Ecto neural progenitor cell (in vitro differentiated cells): Measurements from ENCODE around the gene VKORC1L1.
A peak's percentile ranks its signal among the peaks of the same experiment; 100 is the strongest.
"Not testable (repeated sequence)": the region's sequence is repeated elsewhere in the genome, so short reads cannot be mapped to it uniquely, and the experiment has no call there.

Source experiments
- DNase-seq: peaks from one replicate; pipeline ENCODE4 v3.0.0-alpha.2; 2018; ENCODE audit warnings: low spot score

Gene VKORC1L1

DNA sequence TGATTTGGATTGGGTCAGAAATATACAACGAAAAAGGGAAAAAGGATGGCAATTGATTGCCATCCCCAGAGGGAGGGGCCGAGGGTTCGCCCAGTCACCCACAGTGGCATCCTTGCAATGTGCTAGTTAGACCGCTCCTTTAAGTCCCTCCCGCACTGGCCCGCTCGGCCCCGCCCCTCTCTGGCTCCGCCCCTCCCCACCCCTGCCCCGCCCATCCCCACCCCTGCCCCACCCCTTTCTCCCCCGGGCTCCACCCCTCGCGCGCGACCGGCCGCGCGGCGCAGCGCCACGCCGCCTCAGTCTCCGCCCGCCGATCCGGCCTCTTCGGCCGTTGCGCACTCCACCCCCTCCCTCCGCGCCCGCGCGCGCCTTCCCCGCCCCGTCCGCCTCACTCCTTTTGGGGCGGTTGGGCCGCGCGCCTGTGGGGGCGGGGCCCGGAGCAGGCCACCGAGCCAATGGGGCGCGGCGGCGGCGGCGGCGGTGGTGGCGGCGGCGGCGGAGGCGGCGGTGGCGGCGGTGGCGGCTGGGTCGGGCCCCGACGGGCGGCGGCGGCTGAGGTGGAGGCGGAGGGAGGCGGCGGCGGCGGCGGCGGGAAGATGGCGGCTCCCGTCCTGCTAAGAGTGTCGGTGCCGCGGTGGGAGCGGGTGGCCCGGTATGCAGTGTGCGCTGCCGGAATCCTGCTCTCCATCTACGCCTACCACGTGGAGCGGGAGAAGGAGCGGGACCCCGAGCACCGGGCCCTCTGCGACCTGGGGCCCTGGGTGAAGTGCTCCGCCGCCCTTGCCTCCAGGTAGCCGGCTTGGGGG, at the start of gene VKORC1L1:
VKORC1L1 (plus strand) TSS at position 299 of the 806 bp plus-strand sequence; CDS start at position 597, 298 bp downstream.
- peak; percentile 97 for DNase-seq

DNA sequence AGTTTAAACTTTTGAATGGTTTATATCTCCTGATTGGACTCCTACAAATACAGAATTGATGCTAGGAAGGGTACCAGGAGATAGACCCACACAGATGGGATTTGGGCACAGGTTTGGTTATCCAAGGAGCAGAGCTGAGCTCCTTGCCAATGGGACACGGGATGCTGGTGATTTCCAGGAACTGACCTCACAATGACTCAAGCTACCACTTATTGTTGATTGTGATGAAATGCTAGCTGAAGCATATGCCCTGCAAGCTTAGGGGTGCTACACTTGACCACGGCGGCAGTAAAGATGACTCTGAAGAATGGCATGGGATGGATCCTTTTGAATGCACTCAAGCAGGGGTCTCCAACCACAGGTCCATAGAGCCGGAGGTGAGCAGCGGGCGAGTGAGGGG, 45.5 kb upstream of the VKORC1L1 start:
- no peak for DNase-seq

DNA sequence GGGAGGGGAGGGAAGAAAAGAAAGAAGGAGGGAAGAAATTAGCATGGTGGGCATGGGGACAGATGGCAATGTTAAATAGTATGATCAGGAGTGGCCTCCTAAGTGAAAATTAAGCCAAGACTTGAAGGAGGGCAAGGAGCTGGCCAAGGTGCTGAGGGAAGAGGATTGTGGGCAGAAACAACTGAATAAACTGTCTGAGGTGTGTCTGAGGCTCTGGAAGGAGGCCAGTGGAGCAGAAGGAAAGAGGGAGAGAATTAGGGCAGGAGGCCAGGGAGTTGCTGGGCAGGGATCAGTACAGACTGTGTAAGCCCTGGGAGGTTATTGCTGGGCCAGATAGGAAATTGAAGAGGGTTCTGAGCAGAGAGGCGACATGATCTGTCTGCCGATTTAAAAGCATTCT, 40.6 kb upstream of the VKORC1L1 start:
- no peak for DNase-seq

DNA sequence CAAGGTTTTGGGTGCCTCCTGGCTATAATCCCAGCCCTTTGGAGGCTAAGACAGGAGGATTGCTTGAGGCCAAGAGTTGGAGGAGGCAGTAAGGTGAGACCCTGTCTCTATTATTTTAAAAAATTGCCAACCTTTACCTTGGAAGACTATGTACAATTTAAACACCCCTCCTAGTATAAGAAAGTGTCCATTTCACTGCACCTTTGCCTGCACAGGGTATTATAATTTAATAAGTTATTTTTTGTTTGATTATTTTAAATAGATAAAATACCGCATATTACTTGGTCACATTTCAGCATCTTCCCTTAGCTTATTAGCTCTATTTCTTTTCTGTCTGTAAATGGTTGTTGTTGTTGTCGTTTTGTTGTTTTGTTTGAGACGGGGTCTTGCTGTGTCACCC, 36.2 kb upstream of the VKORC1L1 start:
- not testable (repeated sequence) for DNase-seq

DNA sequence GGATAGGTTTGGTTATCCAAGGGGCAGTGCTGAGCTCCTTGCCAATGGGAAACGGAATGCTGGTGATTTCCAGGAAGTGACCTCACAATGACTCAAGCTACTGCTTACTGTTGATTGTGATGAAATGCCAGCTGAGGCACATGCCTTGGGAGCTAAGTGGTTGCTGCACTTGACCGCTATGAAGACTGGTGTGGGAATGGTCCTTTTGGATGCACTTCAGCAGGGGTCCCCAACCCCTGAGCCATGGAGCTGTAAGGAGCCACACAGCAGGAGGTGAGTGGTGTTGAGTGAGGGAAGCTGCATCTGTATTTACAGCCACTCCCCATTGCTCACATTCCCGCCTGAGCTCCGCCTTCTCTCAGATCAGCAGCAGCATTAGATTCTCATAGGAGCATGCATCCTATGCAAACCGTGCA, 35.3 kb upstream of the VKORC1L1 start:
- DNase-seq: not testable (repeated sequence)

DNA sequence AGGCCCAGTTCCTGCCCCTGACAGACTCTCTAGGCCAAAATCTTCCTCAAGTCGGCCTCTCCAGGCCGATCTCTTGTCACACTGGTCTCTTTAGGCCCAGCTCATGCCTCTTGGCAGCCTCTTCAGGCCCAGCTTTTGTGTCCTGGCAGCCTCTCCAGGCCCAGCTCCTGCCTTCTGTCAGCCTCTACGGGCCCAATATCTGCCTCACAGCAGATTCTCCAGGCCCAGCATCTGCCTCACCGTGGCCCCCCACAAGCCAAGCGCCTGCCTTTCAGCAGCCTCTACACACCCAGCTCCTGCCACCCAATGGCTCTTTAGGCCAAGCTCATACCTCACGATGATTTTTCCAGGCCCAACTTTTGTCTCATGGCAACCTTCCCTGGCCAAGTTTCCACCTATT, 33.0 kb upstream of the VKORC1L1 start:
- no peak for DNase-seq

DNA sequence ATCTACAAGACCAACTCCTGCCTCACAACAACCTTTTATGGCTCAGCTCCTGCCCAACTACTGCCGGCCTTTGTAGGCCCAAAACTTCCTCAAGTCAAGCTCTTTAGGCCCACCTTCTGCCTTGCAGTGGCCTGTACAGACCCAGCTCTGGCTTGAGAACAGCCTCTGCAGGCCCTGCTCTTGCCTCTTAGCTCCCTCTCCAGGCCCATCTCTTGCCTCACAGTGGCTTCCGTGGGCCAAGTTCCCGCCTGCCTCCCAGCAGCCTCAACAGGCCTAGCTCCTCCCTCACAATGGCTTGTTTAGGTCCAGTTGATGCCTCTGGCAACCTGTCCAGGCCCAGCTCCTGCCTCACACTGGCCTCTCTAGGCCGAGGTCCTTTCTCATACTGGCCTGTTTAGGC, 32.4 kb upstream of the VKORC1L1 start:
- peak; percentile 71 for DNase-seq

DNA sequence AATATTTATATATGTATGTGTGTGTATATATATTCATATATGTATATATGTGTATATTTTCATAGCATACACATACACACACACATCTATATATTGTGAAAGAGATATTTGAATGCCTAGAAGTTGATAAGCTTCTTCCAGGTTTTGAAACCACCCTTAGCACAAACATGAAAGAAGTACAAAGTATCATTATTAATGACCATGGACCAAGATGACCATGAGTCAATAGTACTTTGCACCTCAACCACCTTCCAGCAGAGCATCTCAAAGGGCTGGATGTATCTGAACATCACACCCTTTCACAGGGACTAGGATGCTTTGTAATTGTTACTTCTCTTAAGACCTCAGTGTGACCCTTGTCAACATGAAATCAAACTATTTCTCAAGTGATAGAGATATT, 29.3 kb upstream of the VKORC1L1 start:
- not testable (repeated sequence) for DNase-seq

DNA sequence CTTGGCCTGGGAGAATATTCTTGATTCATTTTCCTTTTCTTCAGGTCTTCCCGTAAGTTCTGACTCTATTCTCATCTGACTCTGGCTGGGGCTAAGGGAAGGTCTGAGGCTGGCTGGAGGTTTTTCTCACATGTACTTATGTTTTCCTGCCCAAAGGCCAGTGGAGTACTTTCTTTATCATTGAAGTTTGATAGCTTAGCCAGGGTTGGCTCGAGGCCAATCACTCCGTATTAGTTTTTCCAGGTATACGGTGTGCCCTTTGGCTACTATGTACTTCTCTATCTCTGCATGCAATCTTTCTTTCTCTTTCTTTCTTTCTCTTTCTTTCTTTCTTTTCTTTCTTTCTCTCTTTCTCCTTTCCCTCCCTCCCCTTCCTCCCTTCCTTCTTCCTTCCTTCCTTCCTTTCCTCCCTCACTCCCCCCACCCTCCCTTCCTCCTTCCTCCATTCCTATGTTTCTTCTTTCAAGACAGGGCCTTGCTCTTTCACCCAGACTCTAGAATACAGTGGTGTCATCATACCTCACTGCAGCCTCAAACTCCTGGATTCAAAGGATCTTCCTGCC, 26.8 kb upstream of the VKORC1L1 start:
- no peak for DNase-seq

DNA sequence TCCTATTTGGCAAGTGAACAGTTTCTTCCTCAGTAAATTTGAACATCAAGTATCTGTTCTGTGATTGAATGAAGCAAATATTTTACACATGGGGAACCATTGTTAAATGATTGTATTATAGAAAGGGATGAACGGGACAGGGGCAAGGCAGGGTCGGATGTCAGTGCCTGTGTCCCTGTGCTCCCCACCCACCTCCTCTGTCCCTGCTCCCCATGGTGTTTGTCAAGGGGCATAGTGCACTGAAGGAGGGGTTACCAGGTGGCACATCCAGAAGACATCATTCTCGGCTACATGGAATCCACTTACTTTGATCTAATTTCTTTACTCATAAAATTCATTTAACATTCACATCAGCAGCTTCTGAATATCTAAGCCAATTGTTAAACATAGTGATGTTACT, 19.4 kb upstream of the VKORC1L1 start:
- DNase-seq: not testable (repeated sequence)

DNA sequence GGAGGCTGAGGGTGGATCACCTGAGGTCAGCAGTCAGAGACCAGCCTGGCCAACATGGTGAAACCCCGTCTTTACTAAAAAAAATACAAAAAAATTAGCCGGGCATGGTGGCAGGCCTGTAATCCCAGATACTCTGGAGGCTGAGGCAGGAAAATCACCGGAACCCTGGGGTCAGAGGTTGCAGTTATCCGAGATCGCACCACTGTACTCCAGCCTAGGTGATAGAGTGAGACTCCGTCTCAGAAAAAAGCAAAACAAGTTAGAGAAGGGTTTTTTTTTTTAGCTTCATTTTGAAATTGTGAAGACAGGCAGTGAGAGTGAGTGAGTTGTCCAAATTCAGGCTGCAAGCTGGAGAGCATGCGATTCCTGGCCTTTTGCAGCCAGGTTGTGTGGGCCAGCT, 19.0 kb upstream of the VKORC1L1 start:
- not testable (repeated sequence) for DNase-seq

DNA sequence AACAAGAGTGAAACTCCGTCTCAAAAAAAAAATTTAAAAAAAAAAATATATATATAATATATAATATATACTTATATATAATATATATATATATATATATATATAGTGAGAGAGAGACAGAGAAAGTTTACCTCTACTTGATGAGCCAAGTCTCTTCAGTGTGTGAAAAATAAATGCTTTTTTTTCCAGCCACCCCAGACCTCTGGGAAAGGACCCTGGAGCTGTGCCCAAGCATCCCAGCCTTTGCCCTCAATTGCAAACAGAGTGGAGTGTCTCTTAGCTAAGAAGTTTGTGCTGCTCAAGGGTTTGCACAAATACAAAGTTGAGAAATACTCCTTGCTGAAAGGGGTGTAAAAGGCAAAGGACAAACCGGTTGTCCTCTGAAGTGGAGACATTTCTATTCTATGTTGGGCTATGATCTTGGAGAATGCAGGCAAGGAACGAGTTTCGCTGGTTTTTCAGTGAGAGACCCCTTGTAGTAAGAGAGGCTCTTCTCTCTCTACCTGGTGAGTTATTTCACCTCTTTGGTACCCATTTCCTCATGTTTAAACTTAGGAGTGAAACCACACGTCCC, 15.5 kb upstream of the VKORC1L1 start:
- not testable (repeated sequence) for DNase-seq

DNA sequence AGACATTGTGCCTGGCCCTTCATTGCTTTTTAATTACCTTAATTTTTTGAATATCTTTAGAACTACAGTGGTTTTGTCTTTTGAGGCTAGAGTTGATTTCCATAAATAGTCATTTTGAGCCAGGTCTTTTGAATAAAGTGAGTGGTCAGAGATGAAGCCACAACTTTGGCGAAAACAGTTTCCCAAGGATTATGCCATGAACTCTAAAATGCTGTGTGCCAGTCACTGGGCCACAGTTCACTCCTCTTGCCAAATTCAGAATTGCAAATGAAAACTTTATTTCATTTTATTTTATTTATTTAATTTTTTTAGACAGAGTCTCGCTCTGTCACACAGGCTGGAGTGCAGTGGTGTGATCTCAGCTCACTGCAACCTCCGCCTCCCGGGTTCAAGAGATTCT, 14.2 kb upstream of the VKORC1L1 start:
- DNase-seq: not testable (repeated sequence)

DNA sequence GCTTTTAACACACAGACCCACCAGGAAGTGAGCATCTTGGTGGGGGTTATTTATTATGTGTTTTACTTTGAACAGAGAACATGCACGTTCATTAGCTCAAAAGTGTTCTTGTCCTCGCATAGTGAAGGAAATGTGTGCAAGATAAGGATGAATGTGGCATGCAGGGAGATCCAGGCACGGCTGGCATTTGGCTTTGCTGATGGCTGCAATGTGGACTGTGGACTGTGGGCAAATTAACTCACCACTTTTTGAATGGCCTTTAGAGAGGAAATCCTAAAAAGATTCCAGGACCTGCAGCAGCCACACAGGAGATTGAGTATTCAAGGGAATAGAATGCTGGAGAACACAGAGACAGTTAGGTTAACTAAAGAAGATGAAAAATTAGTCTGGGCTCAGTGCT, 6.6 kb upstream of the VKORC1L1 start:
- not testable (repeated sequence) for DNase-seq

DNA sequence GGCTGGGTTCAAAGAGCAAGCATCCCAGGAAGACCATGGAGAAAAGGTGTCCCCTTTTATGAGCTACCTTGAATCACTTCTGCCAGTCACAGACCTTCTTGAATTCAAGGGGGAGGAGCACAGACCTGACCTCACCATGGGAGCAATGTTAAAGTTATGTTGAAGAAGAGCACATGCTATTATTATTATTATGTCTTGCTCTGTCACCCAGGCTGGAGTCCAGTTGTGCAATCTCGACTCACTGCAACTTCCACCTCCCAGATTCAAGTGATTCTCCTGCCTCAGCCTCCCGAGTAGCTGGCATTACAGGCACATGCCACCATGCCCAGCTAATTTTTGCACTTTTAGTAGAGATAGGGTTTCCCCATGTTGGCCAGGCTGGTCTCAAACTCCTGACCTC, 5.2 kb upstream of the VKORC1L1 start:
- not testable (repeated sequence) for DNase-seq

DNA sequence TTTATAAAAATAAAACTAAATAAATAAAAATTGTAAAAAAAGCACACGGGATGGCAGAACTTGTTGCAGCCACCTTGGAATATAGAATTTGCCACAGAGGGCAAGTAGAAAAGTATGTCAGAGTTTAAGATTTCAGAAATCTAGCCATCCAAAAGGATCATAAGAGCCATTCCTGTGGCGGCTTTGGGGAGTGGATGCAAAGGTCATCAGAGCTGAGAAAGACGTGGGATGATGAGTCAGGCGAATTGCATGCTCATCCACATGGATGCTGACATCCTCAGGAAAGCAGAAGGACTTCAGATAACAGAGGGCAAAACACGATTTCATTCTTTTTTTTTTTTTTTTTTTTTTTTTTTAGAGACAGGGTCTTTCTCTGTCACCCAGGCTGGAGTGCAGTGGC, 3.6 kb upstream of the VKORC1L1 start:
- DNase-seq: not testable (repeated sequence)

DNA sequence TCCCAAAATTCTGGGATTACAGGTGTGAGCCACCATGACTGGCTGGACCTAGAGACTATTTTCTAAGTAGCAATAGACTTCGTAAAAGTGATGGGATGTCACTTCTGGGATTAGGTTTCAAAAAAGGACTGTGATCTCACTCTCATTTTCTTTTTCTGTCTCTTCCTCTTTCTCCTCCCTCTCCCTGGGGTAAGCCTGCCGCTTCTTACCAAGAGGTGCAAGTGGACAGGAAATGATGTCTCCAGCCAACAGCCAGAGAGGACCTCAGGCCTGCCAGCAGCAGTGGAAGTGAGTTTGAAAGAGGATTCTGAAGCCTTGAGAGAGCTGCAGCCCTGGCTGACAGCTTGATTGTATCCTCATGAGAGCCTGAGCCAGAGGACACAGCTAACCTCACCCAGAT, 1.4 kb upstream of the VKORC1L1 start:
- not testable (repeated sequence) for DNase-seq

DNA sequence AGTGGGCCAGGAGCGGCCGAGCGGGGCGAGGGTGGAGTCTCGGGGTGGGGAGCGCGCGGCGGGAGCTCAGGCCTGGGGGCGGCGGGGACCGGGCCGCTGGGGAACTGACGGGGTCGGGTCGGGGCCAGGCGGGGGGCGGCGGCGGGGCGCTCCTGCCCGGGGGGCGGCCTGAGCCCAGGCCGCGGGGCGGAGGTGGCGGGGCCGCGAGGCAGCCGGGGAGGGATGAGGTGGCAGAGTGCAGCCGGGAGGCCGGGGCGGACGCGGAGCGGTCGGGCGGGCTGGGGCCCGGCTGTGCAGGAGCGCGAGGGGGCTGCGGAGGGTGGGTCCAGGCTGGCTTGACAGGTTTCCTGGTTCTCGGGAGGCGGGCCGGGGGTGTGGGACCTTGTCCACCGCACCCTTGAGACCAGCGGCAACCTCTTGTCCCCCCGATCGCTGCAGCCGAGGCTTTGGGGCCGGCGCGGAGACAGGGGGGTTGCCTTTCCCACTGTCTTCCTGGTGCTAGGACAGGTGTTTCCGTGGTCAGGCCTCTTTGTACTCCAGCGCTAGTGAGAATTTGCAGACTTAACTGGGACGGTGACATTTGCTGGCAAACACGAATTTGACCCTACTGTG, 814 bp downstream of the VKORC1L1 start:
- DNase-seq: peak; percentile 68

DNA sequence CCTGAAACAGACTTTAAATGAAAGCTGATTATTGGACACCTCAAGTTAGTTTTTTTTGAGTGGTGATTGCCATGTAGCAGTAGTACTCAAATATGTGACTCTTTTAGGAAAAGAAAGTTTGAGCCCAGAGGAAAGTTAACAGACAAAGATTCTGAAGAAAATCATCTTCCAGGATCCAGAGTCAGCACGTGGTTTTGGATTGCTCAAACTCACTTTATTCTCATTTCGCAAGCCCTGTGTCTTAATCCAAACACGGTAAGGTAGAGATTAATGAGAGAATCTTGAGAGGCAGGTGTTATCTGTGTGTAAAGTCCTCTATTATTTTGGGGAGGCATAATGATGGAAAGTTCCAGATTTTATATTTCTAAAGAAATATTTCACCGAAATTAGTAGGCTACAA, 2.8 kb downstream of the VKORC1L1 start:
- not testable (repeated sequence) for DNase-seq

DNA sequence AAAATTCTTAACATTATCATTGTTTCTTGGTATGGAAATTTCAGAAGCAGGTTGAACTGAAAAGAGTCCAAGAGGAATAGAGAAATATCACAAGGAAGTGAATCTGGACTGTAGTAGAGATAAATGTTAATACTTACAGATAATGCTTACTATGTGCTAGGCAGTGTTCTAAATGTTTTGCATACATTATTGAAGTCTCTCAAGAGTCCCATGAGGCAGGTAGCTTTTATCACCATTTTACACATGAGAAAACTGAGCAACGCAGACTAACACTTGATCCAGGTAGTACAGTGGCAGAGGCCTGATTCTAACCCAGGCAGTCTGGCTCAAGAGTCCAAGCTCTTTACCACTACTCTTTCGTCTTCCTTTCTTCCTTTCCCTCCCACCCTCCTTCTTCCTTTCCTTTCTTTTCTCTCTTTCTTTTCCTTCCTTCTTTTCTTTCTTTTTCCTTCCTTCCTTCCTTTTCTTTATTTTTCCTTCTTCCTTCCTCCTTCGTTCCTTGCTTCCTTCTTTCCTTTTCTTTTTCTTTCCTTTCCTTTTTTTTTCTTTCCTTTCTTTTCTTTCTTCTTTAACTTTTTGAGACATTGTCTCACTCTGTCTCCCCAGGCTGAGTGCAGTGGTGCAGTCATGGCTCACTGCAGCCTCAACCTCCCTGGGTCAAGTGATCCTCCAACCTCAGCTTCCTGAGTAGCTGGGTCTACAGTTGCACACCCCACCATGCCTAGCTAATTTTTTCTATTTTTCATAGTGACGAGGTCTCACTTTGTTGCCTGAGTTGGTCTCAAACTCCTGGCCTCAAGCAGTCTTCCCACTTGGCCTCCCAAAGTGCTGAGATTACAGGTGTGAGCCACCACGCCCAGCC, 6.6 kb downstream of the VKORC1L1 start:
- not testable (repeated sequence) for DNase-seq

DNA sequence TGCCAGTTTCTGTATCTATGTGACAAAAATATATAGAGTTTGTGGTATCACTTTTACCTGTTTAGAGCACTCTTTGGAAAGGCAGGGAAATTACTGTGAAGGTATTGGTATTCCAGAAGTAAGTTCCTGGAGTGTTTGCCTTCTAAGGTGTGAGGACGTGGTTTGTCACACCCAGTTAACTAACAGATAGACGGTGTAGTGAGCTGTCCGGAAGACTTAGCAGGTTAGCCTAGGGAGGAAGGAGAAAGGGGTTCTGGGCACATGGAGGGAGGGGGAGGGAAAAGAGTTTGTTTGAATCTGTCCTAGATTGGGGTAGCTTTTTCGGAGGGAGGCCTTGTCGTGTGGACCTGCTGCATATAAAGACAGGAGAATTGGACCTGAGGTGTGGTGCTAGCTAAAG, 7.4 kb downstream of the VKORC1L1 start:
- DNase-seq: not testable (repeated sequence)

DNA sequence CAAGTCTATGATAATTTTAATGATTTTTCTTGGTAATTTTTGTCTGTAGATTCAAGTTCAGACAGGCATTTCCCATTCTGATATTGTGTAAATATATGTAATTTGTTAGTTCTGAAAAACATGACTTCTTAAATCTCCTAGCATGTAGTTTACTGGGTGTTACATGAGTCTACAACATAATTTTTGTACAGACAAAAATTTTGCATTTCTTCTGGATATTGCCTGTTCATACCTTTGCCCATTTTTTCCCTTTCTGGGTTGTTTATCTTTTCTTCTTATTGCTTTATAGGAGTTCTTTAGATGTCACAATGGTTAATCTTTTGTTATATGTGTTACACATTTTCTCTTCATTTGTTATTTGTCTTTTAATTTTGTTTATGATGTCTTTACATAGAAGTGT, 12.1 kb downstream of the VKORC1L1 start:
- DNase-seq: not testable (repeated sequence)
